Retinal pigment epithelial cell (primary cell): ENCODE results near the gene GALNT2.

Experiments used
- DNase-seq: peaks from one replicate; pipeline ENCODE4 v3.0.0-alpha.2; 2010; ENCODE audit warnings: low read depth
- H3K4me3 ChIP-seq: 2 replicates; pipeline ENCODE4 v1.5.1; 2011; ENCODE audit warnings: mild to moderate bottlenecking, low read length, control low read depth, moderate library complexity
- CTCF ChIP-seq: conservative IDR thresholded peaks from 2 replicates; pipeline ENCODE4 v1.5.1; 2011; ENCODE audit warnings: low read depth, low read length, control low read depth, inconsistent platforms

The GALNT2 gene

DNA sequence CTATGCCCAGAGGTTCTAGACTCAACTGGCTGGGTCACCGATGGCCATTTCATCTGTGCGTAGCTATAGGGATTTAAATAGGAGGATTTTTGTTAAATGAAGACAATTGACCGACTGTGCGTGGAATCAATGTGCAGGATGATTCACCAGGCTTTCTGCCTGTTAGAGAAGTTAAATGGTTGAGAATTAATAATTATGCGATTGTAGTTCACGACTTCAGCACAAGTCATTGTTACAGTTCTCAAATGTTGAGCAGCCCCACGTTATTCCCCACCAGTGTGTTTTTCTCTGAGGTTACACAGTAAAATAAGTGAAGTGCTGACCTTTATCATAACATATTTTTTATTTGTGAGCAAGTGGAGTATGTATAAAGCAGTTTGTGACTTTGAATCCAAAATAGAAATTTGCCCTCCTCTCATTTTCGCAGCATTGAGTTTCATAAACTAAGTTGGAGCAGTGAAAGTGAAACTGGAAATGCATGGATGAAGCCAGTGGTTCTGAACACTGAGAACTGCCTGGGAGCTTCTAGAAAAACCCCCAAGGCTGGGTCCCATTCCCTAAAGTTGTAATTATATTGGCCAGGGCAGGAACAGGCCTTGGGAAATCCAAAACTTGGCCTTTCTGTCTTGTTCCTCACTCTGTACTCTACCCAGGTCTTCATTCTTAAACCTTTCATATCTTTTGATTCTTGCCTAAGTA is 102.6 kb downstream of the GALNT2 start:
- DNase-seq, result no peak
- no peak for TF ChIP-seq CTCF
- no peak overlapping the region for H3K4me3 ChIP-seq

GRCh38 chr1:230170153-230170547 is 103.1 kb downstream of the GALNT2 start:
- H3K4me3 ChIP-seq, result no peak overlapping the region
- TF ChIP-seq CTCF, result no peak
- DNase-seq, result no peak

- no peak for TF ChIP-seq CTCF
- no peak for DNase-seq
- H3K4me3 ChIP-seq, result no peak overlapping the region
These were observed 103.6 kb downstream of the GALNT2 start for GRCh38 chr1:230170622-230171021.

- H3K4me3 ChIP-seq, result no peak overlapping the region
- DNase-seq, result no peak
- TF ChIP-seq CTCF, result no peak
These were observed 104.4 kb downstream of the GALNT2 start for GRCh38 chr1:230171356-230172015.

DNA sequence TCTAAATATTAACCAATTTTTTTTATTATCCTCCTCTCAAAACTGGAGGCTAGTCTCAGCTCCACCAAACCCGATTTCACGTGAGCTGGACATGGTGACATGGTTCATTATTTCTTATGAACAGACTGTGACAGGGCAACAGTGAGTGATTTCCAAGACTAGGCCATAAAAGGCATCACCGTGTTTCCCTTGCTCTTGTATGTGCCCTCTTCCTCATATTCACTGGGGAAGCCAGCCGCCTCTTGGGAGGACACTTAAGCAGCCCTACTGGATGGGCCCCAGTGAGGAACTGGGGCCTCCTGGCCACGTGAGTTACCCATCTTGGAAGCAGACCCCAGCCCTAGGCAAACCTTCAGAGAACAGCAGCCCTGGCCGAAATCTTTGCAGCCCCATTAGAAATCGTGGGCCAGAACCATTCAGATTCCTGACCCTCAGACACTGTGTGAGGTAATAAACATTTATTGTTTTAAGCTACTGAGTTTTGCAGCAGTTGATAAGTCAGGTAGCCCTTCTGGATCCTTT is 105.0 kb downstream of the GALNT2 start:
- DNase-seq, result no peak
- no peak overlapping the region for H3K4me3 ChIP-seq
- TF ChIP-seq CTCF, result no peak

DNA sequence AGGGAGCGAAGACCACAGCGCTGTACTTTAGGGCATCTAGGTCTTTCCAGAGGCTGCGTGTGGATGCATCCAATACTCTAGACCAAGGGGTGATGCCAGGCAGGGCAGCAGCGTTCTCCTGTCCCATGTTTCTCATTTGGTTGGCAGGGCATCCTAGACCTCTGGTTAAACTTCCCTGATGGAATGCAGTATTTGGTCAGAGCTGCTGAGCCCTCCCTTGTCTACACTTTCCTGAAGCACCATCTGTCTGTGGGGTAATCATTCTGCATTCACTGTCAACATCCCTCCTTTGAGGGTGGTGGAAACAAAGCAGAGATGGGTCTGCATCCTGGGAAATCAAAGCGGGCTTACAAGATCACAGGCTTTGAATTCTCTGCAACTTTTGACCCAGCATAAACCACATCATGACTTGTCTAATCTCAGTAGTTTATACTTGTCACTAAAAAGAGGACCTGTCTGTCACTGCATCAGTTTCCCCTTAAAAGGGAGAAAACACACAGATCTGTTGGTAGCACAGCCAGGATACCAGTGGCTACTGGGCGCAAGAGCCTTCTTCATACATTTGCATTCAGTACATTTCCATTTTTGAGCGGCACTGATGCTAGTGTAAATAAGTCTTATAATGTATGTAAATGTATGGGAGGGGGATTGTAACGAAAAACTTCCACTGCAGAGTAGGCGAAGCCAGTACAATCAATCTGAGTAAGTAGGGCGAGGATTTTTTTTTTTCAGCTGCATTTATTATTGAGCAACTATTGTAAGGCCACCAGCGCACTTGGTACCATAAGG is 106.3 kb downstream of the GALNT2 start:
- TF ChIP-seq CTCF, result no peak
- DNase-seq, result no peak
- H3K4me3 ChIP-seq, result no peak overlapping the region
